CD4-positive, CD25-positive, alpha-beta regulatory T cell (primary cell): ENCODE data around the gene ERMP1. TPM values are rescaled to one million over a fixed set of nuclear protein-coding genes. Genes with fewer than 3 reads are reported as not detected.
A peak's percentile ranks its signal among the peaks of the same experiment; 100 is the strongest.

ENCODE experiments used
- ATAC-seq, 2 donors: fragments of 150-1000 bp; cut with Tn5 transposase; one replicate each; pipeline ENCODE4 v1.10.0; 2021; ENCODE audit warnings: low read depth in 2 of 2, moderate number of reproducible peaks in 2 of 2, moderate library complexity in 1 of 2
- DNase-seq, 3 donors: peaks; one replicate each; pipeline versions ENCODE4 v3.0.0 to v3.0.0-alpha.2; 2012 to 2022; ENCODE audit warnings: mixed read lengths in 1 of 3
- H3K27ac ChIP-seq: one replicate; pipeline ENCODE4 v1.7.0; 2013; ENCODE audit warnings: mild to moderate bottlenecking, low read length; ENCODE audit not compliant: insufficient read depth, poor library complexity, severe bottlenecking
- H3K27me3 ChIP-seq: one replicate; pipeline ENCODE4 v1.7.0; 2013; ENCODE audit warnings: low read length; ENCODE audit not compliant: control insufficient read depth, insufficient read depth
- H3K36me3 ChIP-seq: one replicate; pipeline ENCODE4 v1.7.0; 2013; ENCODE audit warnings: mild to moderate bottlenecking, low read length, moderate library complexity; ENCODE audit not compliant: control insufficient read depth, insufficient read depth
- H3K4me1 ChIP-seq: 2 replicates; pipeline ENCODE4 v1.7.0; 2013; ENCODE audit warnings: mild to moderate bottlenecking, low read length; ENCODE audit not compliant: insufficient read depth, control insufficient read depth, poor library complexity, severe bottlenecking
- H3K4me3 ChIP-seq: one replicate; pipeline ENCODE4 v1.7.0; 2013; ENCODE audit warnings: low read depth, mild to moderate bottlenecking, low read length, moderate library complexity
- H3K9me3 ChIP-seq, 2 experiments: 1 replicate in 1 of 2; 2 replicates in 1 of 2; pipeline ENCODE4 v1.7.0; 2013; ENCODE audit warnings: low read length in 2 of 2, mild to moderate bottlenecking in 1 of 2, moderate library complexity in 1 of 2; ENCODE audit not compliant: control insufficient read depth in 2 of 2
- H3K27ac Mint-ChIP-seq, 3 donors: one replicate each; pipeline ENCODE4 v1.8.0; 2020 to 2022; ENCODE audit warnings: mild to moderate bottlenecking in 3 of 3, mixed read lengths in 3 of 3, moderate library complexity in 2 of 3
- H3K27me3 Mint-ChIP-seq: one replicate; pipeline ENCODE4 v1.8.0; 2022; ENCODE audit warnings: mild to moderate bottlenecking, mixed read lengths
- H3K36me3 Mint-ChIP-seq: one replicate; pipeline ENCODE4 v1.8.0; 2020; ENCODE audit warnings: mixed read lengths
- H3K4me1 Mint-ChIP-seq, 4 donors: one replicate each; pipeline ENCODE4 v1.8.0; 2020 to 2022; ENCODE audit warnings: mixed read lengths in 4 of 4, mild to moderate bottlenecking in 1 of 4
- H3K4me3 Mint-ChIP-seq, 4 donors: one replicate each; pipeline ENCODE4 v1.8.0; 2020 to 2022; ENCODE audit warnings: mild to moderate bottlenecking in 4 of 4, mixed read lengths in 4 of 4, moderate library complexity in 3 of 4
- H3K9me3 Mint-ChIP-seq, 7 donors: one replicate each; pipeline ENCODE4 v1.8.0; 2020 to 2022; ENCODE audit warnings: mixed read lengths in 7 of 7, mild to moderate bottlenecking in 3 of 7, moderate library complexity in 2 of 7
- polyA plus RNA-seq, 4 donors: library from polyadenylated mRNA; unstranded; fragments of 300-500 nt; fragmentation: Illumina TruSeq; gene quantifications; one replicate each; pipeline ENCODE4 v1.2.3, GENCODE V29; 2021
- total RNA-seq: library from RNA; stranded (reverse); gene quantifications from one replicate; pipeline ENCODE4 v1.2.3, GENCODE V29; 2022

The ERMP1 gene
- total and polyA plus RNA-seq, 5 donors from 2014 or later, result 5.3 to 10.0 (median 8.1) TPM

- peaks cover 21 to 36% (median 27%) of the 10 kb centered on the region in 4 donors for H3K4me1 Mint-ChIP-seq
- ATAC-seq, result no peak
Observed at GRCh38 chr9:5798581-5798980, 34.3 kb downstream of the ERMP1 start.

GRCh38 chr9:5796298-5796697, 36.6 kb downstream of the ERMP1 start:
- H3K4me3 ChIP-seq, result no peak overlapping the region
- Mint-ChIP-seq H3K9me3 (peaks cover 0 to 2% (median 0%) of the 10 kb centered on the region in 7 donors), H3K4me3 (no peak overlapping the region), H3K27ac (no peak overlapping the region), H3K27me3 (no peaks in the 10 kb centered on the region), H3K36me3 (peaks cover 34% of the 10 kb centered on the region), H3K4me1 (peaks cover 25 to 51% (median 37%) of the 10 kb centered on the region in 4 donors)
- DNase-seq (no peak), ATAC-seq (no peak)
- H3K36me3 ChIP-seq, result peaks cover 6% of the 10 kb centered on the region
- no peaks in the 10 kb centered on the region for H3K27me3 ChIP-seq
- no peaks in the 10 kb centered on the region for H3K9me3 ChIP-seq
- H3K27ac ChIP-seq, result no peak overlapping the region
- peaks cover 6% of the 10 kb centered on the region for H3K4me1 ChIP-seq

More at GRCh38 chr9:5798581-5798980, 34.3 kb downstream of the ERMP1 start:
- H3K27ac Mint-ChIP-seq, result no peak overlapping the region
- DNase-seq, result no peak
- H3K4me3 Mint-ChIP-seq, result no peak overlapping the region
- peaks cover 23% of the 10 kb centered on the region for H3K36me3 Mint-ChIP-seq
- peaks cover 0 to 2% (median 0%) of the 10 kb centered on the region in 7 donors for H3K9me3 Mint-ChIP-seq
- Histone ChIP-seq H3K4me3 (no peak overlapping the region), H3K36me3 (peaks cover 5% of the 10 kb centered on the region), H3K27me3 (no peaks in the 10 kb centered on the region), H3K9me3 (no peaks in the 10 kb centered on the region), H3K27ac (no peak overlapping the region), H3K4me1 (peaks cover 6% of the 10 kb centered on the region)
- H3K27me3 Mint-ChIP-seq, result no peaks in the 10 kb centered on the region

GRCh38 chr9:5793812-5794211, 39.1 kb downstream of the ERMP1 start:
- H3K9me3 ChIP-seq, result no peaks in the 10 kb centered on the region
- no peak overlapping the region for H3K4me3 ChIP-seq
- Mint-ChIP-seq H3K9me3 (peaks cover 0 to 2% (median 0%) of the 10 kb centered on the region in 7 donors), H3K27me3 (no peaks in the 10 kb centered on the region), H3K4me1 (peaks cover 35 to 44% (median 40%) of the 10 kb centered on the region in 4 donors), H3K27ac (peak overlapping the region in 1 of 3 donors; percentile 13), H3K4me3 (peak overlapping the region in 2 of 4 donors; percentile 33 to 42), H3K36me3 (peaks cover 46% of the 10 kb centered on the region)
- peaks cover 6% of the 10 kb centered on the region for H3K4me1 ChIP-seq
- H3K36me3 ChIP-seq, result peaks cover 12% of the 10 kb centered on the region
- DNase-seq (peak in 2 of 3 donors; percentile 16 to 49), ATAC-seq (peak; percentile 63 to 67)
- H3K27ac ChIP-seq, result no peak overlapping the region
- H3K27me3 ChIP-seq, result no peaks in the 10 kb centered on the region

GRCh38 chr9:5791870-5792269, 41.0 kb downstream of the ERMP1 start:
- Mint-ChIP-seq H3K4me3 (peak overlapping the region in 1 of 4 donors; percentile 7), H3K27ac (peak overlapping the region in 2 of 3 donors; percentile 22 to 77), H3K27me3 (no peaks in the 10 kb centered on the region), H3K36me3 (peaks cover 57% of the 10 kb centered on the region), H3K4me1 (peaks cover 39 to 46% (median 41%) of the 10 kb centered on the region in 4 donors), H3K9me3 (peaks cover 0 to 2% (median 0%) of the 10 kb centered on the region in 7 donors)
- DNase-seq, result no peak
- no peaks in the 10 kb centered on the region for H3K27me3 ChIP-seq
- peaks cover 6% of the 10 kb centered on the region for H3K4me1 ChIP-seq
- no peak for ATAC-seq
- H3K36me3 ChIP-seq, result peaks cover 19% of the 10 kb centered on the region
- no peak overlapping the region for H3K27ac ChIP-seq
- no peaks in the 10 kb centered on the region for H3K9me3 ChIP-seq
- H3K4me3 ChIP-seq, result no peak overlapping the region

- ATAC-seq (no peak), DNase-seq (no peak)
- Histone ChIP-seq H3K9me3 (no peaks in the 10 kb centered on the region), H3K27ac (no peak overlapping the region), H3K36me3 (peaks cover 27% of the 10 kb centered on the region), H3K4me1 (peaks cover 6% of the 10 kb centered on the region), H3K27me3 (no peaks in the 10 kb centered on the region), H3K4me3 (no peak overlapping the region)
- no peaks in the 10 kb centered on the region for H3K9me3 Mint-ChIP-seq
- peaks cover 37 to 46% (median 41%) of the 10 kb centered on the region in 4 donors for H3K4me1 Mint-ChIP-seq
- no peak overlapping the region for H3K4me3 Mint-ChIP-seq
- peak overlapping the region in 1 of 3 donors; percentile 12 for H3K27ac Mint-ChIP-seq
- peaks cover 59% of the 10 kb centered on the region for H3K36me3 Mint-ChIP-seq
- no peaks in the 10 kb centered on the region for H3K27me3 Mint-ChIP-seq
Observed at GRCh38 chr9:5790923-5791322, 42.0 kb downstream of the ERMP1 start.

GRCh38 chr9:5789489-5789888, 43.4 kb downstream of the ERMP1 start:
- no peak overlapping the region for H3K27ac Mint-ChIP-seq
- DNase-seq (no peak), ATAC-seq (no peak)
- no peaks in the 10 kb centered on the region for H3K9me3 Mint-ChIP-seq
- H3K36me3 Mint-ChIP-seq, result peaks cover 65% of the 10 kb centered on the region
- H3K27me3 Mint-ChIP-seq, result no peaks in the 10 kb centered on the region
- Histone ChIP-seq H3K27me3 (no peaks in the 10 kb centered on the region), H3K4me1 (peaks cover 6% of the 10 kb centered on the region), H3K4me3 (no peak overlapping the region), H3K27ac (no peak overlapping the region), H3K9me3 (no peaks in the 10 kb centered on the region), H3K36me3 (peaks cover 36% of the 10 kb centered on the region)
- no peak overlapping the region for H3K4me3 Mint-ChIP-seq
- peaks cover 33 to 44% (median 36%) of the 10 kb centered on the region in 4 donors for H3K4me1 Mint-ChIP-seq

- no peaks in the 10 kb centered on the region for H3K27me3 ChIP-seq
- Mint-ChIP-seq H3K9me3 (peaks cover 0 to 9% (median 0%) of the 10 kb centered on the region in 7 donors), H3K36me3 (peaks cover 77% of the 10 kb centered on the region), H3K27ac (peak overlapping the region in 1 of 3 donors; percentile 44), H3K4me3 (no peak overlapping the region), H3K4me1 (peaks cover 16 to 27% (median 20%) of the 10 kb centered on the region in 4 donors), H3K27me3 (no peaks in the 10 kb centered on the region)
- ATAC-seq, result no peak
- H3K4me3 ChIP-seq, result no peak overlapping the region
- no peaks in the 10 kb centered on the region for H3K4me1 ChIP-seq
- no peak overlapping the region for H3K27ac ChIP-seq
- peaks cover 36% of the 10 kb centered on the region for H3K36me3 ChIP-seq
- no peak for DNase-seq
- H3K9me3 ChIP-seq, result peaks cover 0 to 1% of the 10 kb centered on the region in 2 experiments
Observed at GRCh38 chr9:5787759-5788302, 45.1 kb downstream of the ERMP1 start.

- Histone ChIP-seq H3K27ac (no peak overlapping the region), H3K27me3 (no peaks in the 10 kb centered on the region), H3K4me1 (no peaks in the 10 kb centered on the region), H3K9me3 (peaks cover 0 to 1% of the 10 kb centered on the region in 2 experiments), H3K4me3 (no peak overlapping the region), H3K36me3 (peaks cover 36% of the 10 kb centered on the region)
- peaks cover 0 to 14% (median 2%) of the 10 kb centered on the region in 7 donors for H3K9me3 Mint-ChIP-seq
- no peaks in the 10 kb centered on the region for H3K27me3 Mint-ChIP-seq
- no peak overlapping the region for H3K4me3 Mint-ChIP-seq
- no peak for DNase-seq
- peaks cover 15 to 25% (median 21%) of the 10 kb centered on the region in 4 donors for H3K4me1 Mint-ChIP-seq
- peak overlapping the region in 1 of 3 donors; percentile 28 for H3K27ac Mint-ChIP-seq
- no peak for ATAC-seq
- H3K36me3 Mint-ChIP-seq, result peaks cover 81% of the 10 kb centered on the region
Observed at GRCh38 chr9:5787220-5787619, 45.7 kb downstream of the ERMP1 start.
